Measurements from ENCODE around the gene PHYHD1.

PHYHD1 gene

DNA sequence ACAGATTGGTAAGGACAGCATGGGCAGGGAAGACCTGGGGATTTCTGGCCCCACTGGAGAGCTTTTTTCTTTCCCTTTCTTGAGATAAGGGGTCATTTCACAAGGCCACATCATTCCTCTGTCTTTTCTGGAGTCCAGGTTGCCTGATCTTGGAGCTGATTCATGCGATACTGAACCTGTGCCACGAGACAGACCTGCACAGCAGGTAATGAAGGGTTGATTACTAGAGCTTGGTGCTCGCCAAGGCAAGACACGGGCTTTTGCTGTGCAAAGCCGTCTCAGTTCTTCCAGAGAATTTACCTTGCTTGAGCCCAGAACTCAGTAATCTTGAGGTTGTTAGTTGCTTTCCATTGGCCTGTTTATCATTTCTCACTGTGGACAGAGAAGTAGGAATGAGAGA, 65.9 kb downstream of the PHYHD1 start:
- no peak for DNase-seq

DNA sequence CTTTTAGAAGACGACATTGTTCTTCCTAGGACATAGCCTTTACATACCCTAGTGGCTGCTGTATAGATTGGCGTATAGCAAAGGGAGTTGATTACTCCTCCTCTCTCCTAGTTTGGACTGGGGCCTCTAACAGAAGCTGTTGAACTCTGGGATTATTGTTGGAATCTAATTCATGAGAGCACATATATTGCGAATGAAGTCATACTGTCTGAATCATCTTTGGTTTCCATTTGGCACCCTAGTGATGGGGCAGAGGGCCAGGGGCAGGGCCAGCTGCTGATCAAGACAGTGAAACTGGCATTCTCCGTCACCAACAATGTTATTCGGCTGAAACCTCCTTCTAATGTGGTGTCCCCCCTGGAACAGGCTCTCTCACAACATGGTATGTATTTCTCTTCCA, 67.0 kb downstream of the PHYHD1 start:
- no peak for DNase-seq
